Choroid plexus epithelial cell (primary cell): Measurements from ENCODE around the gene MZT2A.
A peak's percentile ranks its signal among the peaks of the same experiment; 100 is the strongest.
"Not testable (repeated sequence)": the region's sequence is repeated elsewhere in the genome, so short reads cannot be mapped to it uniquely, and the experiment has no call there.

ENCODE experiments used
- DNase-seq: peaks from one replicate; pipeline ENCODE4 v3.0.0-alpha.2; 2010; ENCODE audit warnings: low read depth
- H3K4me3 ChIP-seq: 2 replicates; pipeline ENCODE4 v1.5.1; 2011; ENCODE audit warnings: low read depth, mild to moderate bottlenecking, control low read depth, low read length, moderate library complexity
- TF ChIP-seq, protein P1 (sequence below): conservative IDR thresholded peaks from 2 replicates; pipeline ENCODE4 v1.5.1; 2011; ENCODE audit warnings: low read depth, mild to moderate bottlenecking, control low read depth, inconsistent platforms, low read length, moderate library complexity

MZT2A gene

DNA sequence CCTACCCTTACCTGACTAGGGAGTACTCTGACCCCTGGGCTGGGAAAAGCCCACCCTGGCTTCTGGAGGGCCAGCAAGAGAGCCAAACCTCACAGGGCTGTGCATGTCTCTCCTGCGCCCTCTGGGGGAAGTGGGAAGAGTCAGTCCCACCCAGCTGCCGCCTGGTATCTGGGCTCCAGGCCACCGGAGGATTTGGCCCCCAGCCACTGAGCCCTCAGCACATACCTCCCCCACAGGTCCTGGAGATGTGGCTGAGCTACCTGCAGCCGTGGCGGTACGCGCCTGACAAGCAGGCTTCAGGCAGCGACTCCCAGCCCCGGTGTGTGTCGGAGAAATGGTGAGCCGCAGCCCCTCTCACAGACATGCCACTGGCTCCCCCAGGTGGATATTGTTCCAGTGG, 24.4 kb upstream of the MZT2A start:
- peak; percentile 40 for DNase-seq
- not testable (repeated sequence) for H3K4me3 ChIP-seq
- TF ChIP-seq, protein P1, sequence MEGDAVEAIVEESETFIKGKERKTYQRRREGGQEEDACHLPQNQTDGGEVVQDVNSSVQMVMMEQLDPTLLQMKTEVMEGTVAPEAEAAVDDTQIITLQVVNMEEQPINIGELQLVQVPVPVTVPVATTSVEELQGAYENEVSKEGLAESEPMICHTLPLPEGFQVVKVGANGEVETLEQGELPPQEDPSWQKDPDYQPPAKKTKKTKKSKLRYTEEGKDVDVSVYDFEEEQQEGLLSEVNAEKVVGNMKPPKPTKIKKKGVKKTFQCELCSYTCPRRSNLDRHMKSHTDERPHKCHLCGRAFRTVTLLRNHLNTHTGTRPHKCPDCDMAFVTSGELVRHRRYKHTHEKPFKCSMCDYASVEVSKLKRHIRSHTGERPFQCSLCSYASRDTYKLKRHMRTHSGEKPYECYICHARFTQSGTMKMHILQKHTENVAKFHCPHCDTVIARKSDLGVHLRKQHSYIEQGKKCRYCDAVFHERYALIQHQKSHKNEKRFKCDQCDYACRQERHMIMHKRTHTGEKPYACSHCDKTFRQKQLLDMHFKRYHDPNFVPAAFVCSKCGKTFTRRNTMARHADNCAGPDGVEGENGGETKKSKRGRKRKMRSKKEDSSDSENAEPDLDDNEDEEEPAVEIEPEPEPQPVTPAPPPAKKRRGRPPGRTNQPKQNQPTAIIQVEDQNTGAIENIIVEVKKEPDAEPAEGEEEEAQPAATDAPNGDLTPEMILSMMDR, result peak; percentile 53

DNA sequence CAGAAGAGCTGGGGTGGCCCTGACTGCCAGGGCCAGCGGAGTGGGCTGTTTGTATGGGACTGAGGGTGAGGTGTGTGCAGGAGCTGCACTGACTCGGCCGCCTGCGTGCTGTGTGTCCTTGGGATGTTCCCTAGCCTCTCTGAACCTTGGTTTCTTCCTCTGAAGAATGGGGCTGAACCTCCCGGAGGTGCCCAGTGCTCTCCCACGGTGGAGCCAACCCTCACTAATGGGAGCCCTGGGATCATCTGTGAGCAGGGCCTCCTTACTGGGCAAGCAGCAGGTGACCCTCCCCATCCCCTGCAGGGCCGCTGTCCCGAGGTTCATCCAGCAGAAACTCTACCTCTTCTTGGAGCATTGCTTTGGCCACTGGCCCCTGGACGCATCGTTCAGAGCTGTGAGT, 23.8 kb upstream of the MZT2A start:
- TF ChIP-seq, protein P1, result no peak
- H3K4me3 ChIP-seq, result no peak overlapping the region
- no peak for DNase-seq

DNA sequence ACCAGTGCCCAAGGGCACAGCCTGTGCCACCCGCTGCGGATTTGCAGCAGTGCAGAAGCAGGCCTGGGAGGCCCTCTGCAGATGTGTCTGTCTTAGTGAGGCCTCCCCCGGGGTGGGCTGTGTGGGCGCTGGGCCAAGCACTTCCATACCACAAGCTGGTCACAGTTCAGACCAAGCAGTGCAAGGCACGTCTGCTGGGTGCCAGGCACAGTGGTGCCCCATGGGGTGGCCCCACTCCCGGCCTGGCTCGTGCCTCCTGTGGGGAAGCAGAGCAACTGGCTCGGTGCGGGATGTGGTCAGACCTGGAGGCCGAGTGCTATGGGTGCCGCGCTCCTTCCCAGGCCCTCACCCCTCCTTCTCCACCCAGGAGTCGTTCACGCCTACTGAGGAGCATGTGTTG, 23.0 kb upstream of the MZT2A start:
- not testable (repeated sequence) for H3K4me3 ChIP-seq, DNase-seq

DNA sequence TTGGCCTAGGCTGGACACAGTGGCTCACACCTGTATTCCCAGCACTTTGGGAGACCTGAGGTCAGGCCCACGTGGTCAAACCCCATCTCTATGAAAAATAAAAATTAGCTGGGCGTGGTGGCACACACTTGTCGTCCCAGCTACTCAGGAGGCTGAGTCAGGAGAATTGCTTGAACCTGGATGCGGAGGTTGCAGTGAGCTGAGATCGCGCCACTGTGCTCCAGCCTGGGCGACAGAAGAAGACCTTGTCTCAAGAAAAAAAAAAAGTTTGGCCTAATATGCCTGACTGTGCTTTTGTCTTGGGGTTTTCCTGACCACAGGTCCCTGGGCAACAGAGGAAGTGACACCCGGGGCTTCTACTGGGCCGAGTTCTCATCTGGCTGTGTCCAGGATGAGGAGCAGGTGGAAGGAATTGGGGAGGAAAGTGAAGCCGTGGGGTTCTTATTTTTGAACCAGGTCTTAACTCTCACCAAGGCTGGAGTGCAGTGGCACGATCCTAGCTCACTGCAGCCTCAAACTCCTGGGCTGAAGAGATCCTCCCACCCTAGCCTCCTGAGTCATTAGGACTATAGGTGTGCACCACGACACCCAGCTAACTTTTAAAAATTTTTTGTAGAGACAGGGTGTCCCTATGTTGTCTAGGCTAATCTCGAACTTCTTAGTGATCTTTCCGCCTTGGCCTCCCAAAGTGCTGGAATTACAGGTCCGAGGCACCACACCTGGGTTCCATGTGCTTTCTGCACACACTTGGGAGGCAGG, 22.4 kb upstream of the MZT2A start:
- DNase-seq, H3K4me3 ChIP-seq: not testable (repeated sequence)

DNA sequence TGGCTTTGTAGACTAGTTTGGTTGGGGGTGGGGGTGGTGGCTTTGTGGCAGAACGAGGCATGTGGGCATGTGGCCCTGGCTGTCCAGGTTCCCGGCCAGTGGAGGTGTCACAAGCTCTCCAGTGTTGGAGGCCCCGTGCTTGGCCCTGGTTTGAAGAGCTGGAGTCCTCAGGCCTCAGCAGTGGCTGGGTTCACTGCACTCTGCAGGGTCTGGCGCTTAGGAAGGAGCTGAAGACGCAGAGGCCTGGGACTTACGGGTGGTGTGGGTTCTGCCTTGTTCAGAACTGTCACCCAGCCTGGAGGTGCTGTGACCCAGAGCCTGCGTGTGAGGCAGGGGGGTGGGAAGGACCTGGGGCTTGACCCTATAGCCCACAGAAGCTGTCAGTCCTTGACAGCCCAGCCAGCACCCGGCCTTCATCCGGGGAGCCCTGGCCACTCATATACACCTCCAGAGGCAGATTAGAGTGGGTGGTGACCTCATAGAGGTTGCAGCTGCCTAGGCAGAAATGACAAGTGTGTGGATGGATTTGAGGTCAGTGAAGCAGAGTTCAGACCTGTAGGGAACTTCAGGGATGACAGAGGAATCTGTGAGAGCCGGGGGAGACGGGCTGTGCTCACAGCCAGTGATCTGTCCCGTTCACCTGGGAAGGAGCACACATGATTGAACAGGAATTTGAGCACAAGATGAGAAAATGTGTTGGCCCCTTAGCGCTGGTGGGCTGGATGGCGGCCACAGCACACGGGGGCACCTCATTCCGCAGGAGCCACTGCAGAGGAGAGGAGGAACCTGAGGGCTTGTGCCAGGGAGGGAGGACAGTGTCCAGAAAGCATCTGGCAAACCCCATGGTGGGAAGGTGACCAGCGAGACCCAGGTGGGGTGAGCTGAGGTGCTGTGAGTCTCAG, 20.0 kb upstream of the MZT2A start:
- DNase-seq, H3K4me3 ChIP-seq: not testable (repeated sequence)

DNA sequence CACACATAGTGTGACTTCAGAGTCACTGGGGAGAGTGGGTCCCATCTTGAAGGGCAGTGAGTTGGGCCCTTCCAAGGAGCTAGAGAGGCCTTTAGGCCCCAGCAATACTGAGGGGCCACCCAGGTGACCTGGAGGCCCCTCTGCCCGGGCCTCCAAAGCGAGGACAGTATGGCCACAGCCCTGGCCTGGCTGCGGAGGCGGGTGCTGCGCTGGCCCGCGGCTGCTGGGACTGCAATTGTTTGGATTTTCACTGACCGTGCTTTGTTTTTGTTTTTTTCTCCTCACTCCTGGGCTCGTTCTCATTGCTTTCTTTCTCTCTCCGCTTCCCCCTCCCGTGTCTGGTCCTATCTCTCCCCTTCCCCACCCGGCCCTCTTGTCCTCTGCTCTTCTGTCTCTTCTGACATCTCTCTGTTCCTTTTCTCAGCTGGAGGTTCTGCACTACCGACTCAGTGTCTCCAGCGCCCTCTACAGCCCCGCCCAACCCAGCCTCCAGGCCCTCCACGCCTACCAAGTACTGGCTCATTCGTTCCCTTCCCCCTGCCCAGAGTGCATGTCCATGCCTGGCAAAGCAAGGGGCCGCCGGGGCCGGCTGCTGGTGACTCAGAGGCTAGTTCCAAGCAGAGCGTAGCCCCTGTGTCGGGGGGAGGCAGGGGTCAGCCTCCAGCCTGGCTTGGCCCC, 19.2 kb upstream of the MZT2A start:
- peak; percentile 61 for DNase-seq
- TF ChIP-seq, protein P1, result peak; percentile 43

DNA sequence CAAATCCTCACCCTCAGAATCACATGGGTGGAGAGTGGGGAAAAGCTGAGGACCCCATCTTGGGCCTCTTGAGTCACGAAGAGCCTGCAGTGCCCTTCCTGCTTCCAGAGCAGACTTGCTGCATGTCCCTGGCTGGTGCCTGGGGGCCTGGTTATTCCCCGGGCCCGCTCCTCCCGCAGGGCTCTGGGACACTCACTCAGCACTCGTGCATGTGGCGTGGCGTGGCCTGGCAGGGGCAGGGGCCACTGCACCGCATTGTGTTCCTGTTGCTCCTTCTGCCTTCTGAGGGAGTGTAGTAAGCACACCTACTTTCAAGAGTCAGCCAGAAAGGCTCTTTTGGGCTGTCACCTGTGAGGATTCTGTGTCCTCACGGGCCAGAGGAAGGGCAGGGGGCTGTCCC, 17.4 kb upstream of the MZT2A start:
- TF ChIP-seq, protein P1, result no peak
- no peak overlapping the region for H3K4me3 ChIP-seq
- no peak for DNase-seq

More for the DNA sequence above, 19.2 kb upstream of the MZT2A start:
- not testable (repeated sequence) for H3K4me3 ChIP-seq

DNA sequence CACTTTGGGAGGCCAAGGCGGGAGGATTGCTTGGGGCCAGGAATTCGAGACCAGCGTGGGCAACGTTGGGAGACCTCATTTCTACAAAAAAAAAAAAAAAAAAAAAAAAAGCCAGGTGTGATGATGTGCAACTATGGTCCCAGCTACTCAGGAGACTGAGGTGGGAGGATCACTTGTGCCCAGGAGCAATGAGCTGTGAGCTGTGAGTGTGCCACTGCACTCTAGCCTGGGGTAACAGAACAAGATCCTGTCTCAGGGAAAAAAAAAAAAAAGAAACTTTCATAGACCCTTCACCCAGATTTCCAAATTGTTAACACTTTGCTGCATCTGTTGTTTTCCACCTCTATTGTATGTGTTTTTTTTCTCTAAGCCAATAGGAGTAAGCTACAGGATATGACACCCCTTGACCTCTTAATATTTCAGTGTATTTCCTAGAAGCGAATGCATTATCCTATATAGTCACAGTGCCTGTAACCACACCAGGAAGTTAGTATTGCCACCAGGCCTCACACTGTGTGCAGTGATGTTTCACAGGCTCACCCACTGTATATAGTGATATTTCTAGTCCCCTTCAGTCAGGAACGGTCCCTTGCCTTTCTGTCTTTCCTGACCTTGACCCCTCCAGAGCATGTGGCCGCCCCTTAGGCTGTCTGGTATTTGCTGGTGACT, 12.0 kb upstream of the MZT2A start:
- not testable (repeated sequence) for H3K4me3 ChIP-seq, DNase-seq

DNA sequence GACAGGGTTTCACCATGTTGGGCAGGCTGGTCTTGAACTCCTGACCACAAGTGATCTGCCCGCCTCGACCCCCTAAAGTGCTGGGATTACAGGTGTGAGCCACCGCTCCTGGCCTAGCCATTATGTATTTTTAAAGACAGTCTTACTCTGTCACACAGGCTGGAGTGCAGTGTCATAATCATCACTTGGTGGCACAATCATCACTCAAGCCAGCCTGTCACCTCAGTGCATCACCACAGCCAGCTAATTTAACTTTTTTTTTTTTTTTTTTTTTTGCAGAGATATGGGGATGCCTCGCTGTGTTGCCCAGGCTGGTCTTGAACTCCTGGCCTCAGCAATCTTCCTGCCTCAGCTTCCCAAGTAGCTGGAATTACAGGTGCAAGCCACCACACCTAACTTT, 11.4 kb upstream of the MZT2A start:
- not testable (repeated sequence) for DNase-seq, H3K4me3 ChIP-seq

DNA sequence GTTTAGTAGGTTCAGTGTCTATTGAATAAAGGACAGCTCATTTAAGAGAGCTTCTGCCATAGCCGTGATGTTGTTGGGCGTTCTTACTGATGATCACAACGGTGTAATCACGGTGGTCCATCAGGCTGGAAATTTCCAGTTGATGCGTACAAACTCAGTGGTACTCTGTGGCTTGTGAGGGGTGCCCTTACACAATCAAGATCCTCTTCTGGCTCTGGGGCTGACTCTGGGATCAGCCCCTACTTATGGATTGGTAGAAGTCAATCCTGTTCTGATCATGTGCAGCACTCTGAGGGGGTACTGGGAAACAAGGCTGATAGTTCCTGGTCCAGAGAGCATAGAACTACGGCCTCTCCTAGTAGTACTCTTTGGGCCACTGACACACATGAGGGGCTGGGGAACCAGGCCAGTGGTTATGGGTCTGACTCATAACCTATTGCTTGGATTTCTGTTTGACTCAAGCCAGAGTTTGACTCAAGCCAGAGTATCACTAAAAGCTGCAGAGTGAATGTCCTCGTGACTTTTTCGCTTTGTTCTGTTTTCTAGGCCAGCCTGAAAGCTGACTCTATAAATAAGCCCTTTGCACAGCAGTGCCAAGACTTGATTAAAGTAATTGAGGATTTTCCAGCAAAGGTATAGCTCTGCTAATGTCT, 6.2 kb upstream of the MZT2A start:
- DNase-seq, result peak; percentile 49
- H3K4me3 ChIP-seq, result not testable (repeated sequence)

DNA sequence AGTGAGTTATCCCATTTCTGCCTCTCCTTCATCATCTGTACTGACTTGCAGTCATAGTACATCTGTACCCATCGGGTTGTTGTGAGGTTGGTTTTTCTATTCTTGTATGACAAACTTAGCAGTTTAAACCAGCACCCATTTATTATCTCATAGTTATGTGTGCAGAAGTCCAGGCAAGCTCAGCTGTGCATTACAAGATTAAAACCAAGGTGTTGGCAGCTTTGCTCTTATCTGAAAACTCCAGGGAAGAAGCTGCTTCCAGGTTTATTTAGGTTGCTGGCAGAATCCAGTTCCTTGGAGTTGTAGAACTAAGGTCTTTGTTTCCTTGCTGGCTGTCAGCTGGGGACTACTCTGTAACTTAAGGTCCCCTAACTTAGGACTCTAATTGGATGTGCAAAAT, 3.3 kb upstream of the MZT2A start:
- DNase-seq, H3K4me3 ChIP-seq: not testable (repeated sequence)
